Measurements from ENCODE around the gene FILIP1. TPM values are rescaled to one million over a fixed set of nuclear protein-coding genes. Genes with fewer than 3 reads are reported as not detected.

The FILIP1 gene
- polyA plus RNA-seq, 1 of the 3 experiments (the other 2 are of a cell fraction), result 0.03 TPM

DNA sequence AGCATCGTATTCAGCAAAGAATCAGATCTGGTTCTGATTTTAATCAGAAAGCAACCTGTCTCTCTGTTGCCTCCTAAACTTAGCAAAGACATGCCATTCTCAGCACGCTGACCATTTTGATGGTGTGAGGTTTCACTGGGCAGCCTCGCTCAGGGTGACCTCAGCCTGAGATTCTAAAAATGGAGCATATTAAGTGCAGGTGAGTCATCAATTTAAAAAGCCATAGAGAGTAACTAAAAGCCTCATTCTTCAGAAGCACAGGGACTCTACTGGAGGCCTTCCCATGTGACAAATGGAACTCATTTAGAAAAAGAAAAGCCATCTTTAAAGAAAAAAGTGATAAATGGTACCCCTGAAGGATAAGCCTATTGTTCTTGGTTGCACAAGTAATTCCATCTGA lies 91.3 kb downstream of the FILIP1 start:
- Histone ChIP-seq H3K9me2 (no peaks in the 10 kb centered on the region), H2AFZ (ENCODE audit: low read depth) (no peak overlapping the region), H3K4me3 (ENCODE audit: low read depth in 2 of 2, low read length in 1 of 2) (no peak overlapping the region), H3K9me3 (no peaks in the 10 kb centered on the region), H3K4me1 (ENCODE audit: control insufficient read depth in 1 of 2, insufficient read depth in 2 of 2, low read depth in 1 of 2, low read length in 1 of 2) (no peaks in the 10 kb centered on the region; a peak in 1 of 4 replicates), H3K27ac (ENCODE audit: low read depth in 2 of 2, low read length in 1 of 2) (peak overlapping the region in 1 of 2 experiments; percentile 57; a peak in 2 of 4 replicates), H3K79me2 (ENCODE audit: insufficient read depth) (no peaks in the 10 kb centered on the region), H4K20me1 (ENCODE audit: insufficient read depth) (no peaks in the 10 kb centered on the region), H3K36me3 (replicated peaks in 1 of 2; ENCODE audit: control insufficient read depth in 1 of 2, insufficient read depth in 2 of 2, low read length in 1 of 2) (no peaks in the 10 kb centered on the region), H3K4me2 (peak overlapping the region; percentile 6), H3K9ac (no peak overlapping the region), H3F3A (replicated peaks; ENCODE audit: insufficient read depth) (peaks cover 13% of the 10 kb centered on the region), H3K27me3 (ENCODE audit: insufficient read depth) (no peaks in the 10 kb centered on the region)
- CTCF ChIA-PET, result no interaction called here
- POLR2A ChIA-PET, result no interaction called here
- no peak for DNase-seq
- WGBS (ENCODE audit: low lambda C conversion rate), result 9% methylated on average over 3 of the region's 3 CpGs
- TF ChIP-seq YY1 (IDR thresholded peaks at IDR 0.05; ENCODE audit: low read depth), result peak; percentile 52; the same call in 1 of the 2 replicates
- TF ChIP-seq, protein P1, sequence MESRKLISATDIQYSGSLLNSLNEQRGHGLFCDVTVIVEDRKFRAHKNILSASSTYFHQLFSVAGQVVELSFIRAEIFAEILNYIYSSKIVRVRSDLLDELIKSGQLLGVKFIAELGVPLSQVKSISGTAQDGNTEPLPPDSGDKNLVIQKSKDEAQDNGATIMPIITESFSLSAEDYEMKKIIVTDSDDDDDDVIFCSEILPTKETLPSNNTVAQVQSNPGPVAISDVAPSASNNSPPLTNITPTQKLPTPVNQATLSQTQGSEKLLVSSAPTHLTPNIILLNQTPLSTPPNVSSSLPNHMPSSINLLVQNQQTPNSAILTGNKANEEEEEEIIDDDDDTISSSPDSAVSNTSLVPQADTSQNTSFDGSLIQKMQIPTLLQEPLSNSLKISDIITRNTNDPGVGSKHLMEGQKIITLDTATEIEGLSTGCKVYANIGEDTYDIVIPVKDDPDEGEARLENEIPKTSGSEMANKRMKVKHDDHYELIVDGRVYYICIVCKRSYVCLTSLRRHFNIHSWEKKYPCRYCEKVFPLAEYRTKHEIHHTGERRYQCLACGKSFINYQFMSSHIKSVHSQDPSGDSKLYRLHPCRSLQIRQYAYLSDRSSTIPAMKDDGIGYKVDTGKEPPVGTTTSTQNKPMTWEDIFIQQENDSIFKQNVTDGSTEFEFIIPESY (IDR thresholded peaks at IDR 0.05; ENCODE audit: borderline replicate concordance, low read depth), result peak; percentile 35; the same call in 1 of the 2 replicates
- TF ChIP-seq NFIC (IDR thresholded peaks at IDR 0.05; ENCODE audit: borderline replicate concordance), result peak; percentile 78; the same call in 1 of the 2 replicates
- peak; percentile 82; the same call in 1 of the 2 replicates for TF ChIP-seq FOXM1 (IDR thresholded peaks at IDR 0.05; ENCODE audit: low read depth)
- TF ChIP-seq EP300 (IDR thresholded peaks at IDR 0.05; ENCODE audit: borderline replicate concordance in 1 of 2, low read depth in 1 of 2, low read length in 1 of 2), result peak; percentile 20 to 95; a peak in 2 of 4 replicates
- TF ChIP-seq, protein P2, sequence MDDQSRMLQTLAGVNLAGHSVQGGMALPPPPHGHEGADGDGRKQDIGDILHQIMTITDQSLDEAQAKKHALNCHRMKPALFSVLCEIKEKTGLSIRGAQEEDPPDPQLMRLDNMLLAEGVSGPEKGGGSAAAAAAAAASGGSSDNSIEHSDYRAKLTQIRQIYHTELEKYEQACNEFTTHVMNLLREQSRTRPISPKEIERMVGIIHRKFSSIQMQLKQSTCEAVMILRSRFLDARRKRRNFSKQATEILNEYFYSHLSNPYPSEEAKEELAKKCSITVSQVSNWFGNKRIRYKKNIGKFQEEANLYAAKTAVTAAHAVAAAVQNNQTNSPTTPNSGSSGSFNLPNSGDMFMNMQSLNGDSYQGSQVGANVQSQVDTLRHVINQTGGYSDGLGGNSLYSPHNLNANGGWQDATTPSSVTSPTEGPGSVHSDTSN (IDR thresholded peaks at IDR 0.05), result peak; percentile 84
- TF ChIP-seq GABPA (IDR thresholded peaks at IDR 0.05; ENCODE audit: low read depth), result no peak
- TF ChIP-seq TCF12 (IDR thresholded peaks at IDR 0.05), result peak; percentile 96
- peak; percentile 78 for TF ChIP-seq RXRA (IDR thresholded peaks at IDR 0.05; ENCODE audit: borderline replicate concordance, low read depth)
- TF ChIP-seq FOXJ3 (CRISPR knock-in tag; IDR thresholded peaks at IDR 0.05), result no peak
- TF ChIP-seq, protein P3, sequence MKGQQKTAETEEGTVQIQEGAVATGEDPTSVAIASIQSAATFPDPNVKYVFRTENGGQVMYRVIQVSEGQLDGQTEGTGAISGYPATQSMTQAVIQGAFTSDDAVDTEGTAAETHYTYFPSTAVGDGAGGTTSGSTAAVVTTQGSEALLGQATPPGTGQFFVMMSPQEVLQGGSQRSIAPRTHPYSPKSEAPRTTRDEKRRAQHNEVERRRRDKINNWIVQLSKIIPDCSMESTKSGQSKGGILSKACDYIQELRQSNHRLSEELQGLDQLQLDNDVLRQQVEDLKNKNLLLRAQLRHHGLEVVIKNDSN (IDR thresholded peaks at IDR 0.05; ENCODE audit: borderline replicate concordance, low read depth), result peak; percentile 52; the same call in 1 of the 2 replicates
- TF ChIP-seq, protein P4, sequence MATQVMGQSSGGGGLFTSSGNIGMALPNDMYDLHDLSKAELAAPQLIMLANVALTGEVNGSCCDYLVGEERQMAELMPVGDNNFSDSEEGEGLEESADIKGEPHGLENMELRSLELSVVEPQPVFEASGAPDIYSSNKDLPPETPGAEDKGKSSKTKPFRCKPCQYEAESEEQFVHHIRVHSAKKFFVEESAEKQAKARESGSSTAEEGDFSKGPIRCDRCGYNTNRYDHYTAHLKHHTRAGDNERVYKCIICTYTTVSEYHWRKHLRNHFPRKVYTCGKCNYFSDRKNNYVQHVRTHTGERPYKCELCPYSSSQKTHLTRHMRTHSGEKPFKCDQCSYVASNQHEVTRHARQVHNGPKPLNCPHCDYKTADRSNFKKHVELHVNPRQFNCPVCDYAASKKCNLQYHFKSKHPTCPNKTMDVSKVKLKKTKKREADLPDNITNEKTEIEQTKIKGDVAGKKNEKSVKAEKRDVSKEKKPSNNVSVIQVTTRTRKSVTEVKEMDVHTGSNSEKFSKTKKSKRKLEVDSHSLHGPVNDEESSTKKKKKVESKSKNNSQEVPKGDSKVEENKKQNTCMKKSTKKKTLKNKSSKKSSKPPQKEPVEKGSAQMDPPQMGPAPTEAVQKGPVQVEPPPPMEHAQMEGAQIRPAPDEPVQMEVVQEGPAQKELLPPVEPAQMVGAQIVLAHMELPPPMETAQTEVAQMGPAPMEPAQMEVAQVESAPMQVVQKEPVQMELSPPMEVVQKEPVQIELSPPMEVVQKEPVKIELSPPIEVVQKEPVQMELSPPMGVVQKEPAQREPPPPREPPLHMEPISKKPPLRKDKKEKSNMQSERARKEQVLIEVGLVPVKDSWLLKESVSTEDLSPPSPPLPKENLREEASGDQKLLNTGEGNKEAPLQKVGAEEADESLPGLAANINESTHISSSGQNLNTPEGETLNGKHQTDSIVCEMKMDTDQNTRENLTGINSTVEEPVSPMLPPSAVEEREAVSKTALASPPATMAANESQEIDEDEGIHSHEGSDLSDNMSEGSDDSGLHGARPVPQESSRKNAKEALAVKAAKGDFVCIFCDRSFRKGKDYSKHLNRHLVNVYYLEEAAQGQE (IDR thresholded peaks at IDR 0.05; ENCODE audit: low read depth, low read length), result 0 out of 2 replicates have a peak, but pooled peaks have one; percentile 40
- peak; percentile 93 for TF ChIP-seq JUND (IDR thresholded peaks at IDR 0.05)
- TF ChIP-seq POLR2AphosphoS5 (IDR thresholded peaks at IDR 0.05; ENCODE audit: low read depth, low read length), result peak; percentile 66; the same call in 1 of the 2 replicates
- TF ChIP-seq TEAD4 (IDR thresholded peaks at IDR 0.05; ENCODE audit: borderline replicate concordance, insufficient read depth), result peak; percentile 92
- TF ChIP-seq MEF2A (IDR thresholded peaks at IDR 0.05; ENCODE audit: borderline replicate concordance, low read depth), result peak; percentile 99
- TF ChIP-seq EZH2phosphoT487 (IDR thresholded peaks at IDR 0.05; ENCODE audit: borderline replicate concordance, low read depth), result no peak
- TF ChIP-seq, protein P5, sequence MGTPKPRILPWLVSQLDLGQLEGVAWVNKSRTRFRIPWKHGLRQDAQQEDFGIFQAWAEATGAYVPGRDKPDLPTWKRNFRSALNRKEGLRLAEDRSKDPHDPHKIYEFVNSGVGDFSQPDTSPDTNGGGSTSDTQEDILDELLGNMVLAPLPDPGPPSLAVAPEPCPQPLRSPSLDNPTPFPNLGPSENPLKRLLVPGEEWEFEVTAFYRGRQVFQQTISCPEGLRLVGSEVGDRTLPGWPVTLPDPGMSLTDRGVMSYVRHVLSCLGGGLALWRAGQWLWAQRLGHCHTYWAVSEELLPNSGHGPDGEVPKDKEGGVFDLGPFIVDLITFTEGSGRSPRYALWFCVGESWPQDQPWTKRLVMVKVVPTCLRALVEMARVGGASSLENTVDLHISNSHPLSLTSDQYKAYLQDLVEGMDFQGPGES (IDR thresholded peaks at IDR 0.05; ENCODE audit: low read depth, low read length), result no peak
- TF ChIP-seq, protein P6, sequence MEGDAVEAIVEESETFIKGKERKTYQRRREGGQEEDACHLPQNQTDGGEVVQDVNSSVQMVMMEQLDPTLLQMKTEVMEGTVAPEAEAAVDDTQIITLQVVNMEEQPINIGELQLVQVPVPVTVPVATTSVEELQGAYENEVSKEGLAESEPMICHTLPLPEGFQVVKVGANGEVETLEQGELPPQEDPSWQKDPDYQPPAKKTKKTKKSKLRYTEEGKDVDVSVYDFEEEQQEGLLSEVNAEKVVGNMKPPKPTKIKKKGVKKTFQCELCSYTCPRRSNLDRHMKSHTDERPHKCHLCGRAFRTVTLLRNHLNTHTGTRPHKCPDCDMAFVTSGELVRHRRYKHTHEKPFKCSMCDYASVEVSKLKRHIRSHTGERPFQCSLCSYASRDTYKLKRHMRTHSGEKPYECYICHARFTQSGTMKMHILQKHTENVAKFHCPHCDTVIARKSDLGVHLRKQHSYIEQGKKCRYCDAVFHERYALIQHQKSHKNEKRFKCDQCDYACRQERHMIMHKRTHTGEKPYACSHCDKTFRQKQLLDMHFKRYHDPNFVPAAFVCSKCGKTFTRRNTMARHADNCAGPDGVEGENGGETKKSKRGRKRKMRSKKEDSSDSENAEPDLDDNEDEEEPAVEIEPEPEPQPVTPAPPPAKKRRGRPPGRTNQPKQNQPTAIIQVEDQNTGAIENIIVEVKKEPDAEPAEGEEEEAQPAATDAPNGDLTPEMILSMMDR (IDR thresholded peaks at IDR 0.05), result no peak
- peak; percentile 37; the same call in 1 of the 2 replicates for TF ChIP-seq SIN3A (IDR thresholded peaks at IDR 0.05; ENCODE audit: borderline replicate concordance, low read depth, low read length)
- TF ChIP-seq, protein P7, sequence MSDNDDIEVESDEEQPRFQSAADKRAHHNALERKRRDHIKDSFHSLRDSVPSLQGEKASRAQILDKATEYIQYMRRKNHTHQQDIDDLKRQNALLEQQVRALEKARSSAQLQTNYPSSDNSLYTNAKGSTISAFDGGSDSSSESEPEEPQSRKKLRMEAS (IDR thresholded peaks at IDR 0.05; ENCODE audit: low read depth), result peak; percentile 78
- peak; percentile 88 for TF ChIP-seq FOSL2 (IDR thresholded peaks at IDR 0.05; ENCODE audit: borderline replicate concordance, low read depth)
- no peak for TF ChIP-seq RAD21 (IDR thresholded peaks at IDR 0.05; ENCODE audit: low read length)
